Hippocampal formation (tissue), 2 donors: ENCODE results near the gene ZNF415.
"Not testable (repeated sequence)": the region's sequence is repeated elsewhere in the genome, so short reads cannot be mapped to it uniquely, and the experiment has no call there.

ENCODE experiments used
- DNase-seq, 2 donors: peaks; one replicate each; lab custom pipeline; 2025; lab: John Stamatoyannopoulos, UW

ZNF415 gene

GRCh38 chr19:53102756-53103233 is 29.9 kb downstream of the ZNF415 start:
- DNase-seq, result no peak

- DNase-seq, result peak in 1 of 2 donors; percentile 10
These were observed 30.4 kb downstream of the ZNF415 start for GRCh38 chr19:53102206-53102755.

GRCh38 chr19:53101518-53101917 is 31.2 kb downstream of the ZNF415 start:
- no peak for DNase-seq

- DNase-seq, result not testable (repeated sequence)
These were observed 34.1 kb downstream of the ZNF415 start for GRCh38 chr19:53098570-53098969.

GRCh38 chr19:53096982-53097690 is 35.6 kb downstream of the ZNF415 start:
- not testable (repeated sequence) for DNase-seq

- DNase-seq, result not testable (repeated sequence)
These were observed 36.1 kb downstream of the ZNF415 start for GRCh38 chr19:53096579-53096978.

- no peak for DNase-seq
These were observed 37.7 kb downstream of the ZNF415 start for GRCh38 chr19:53094754-53095575.

- DNase-seq, result no peak
These were observed 40.0 kb downstream of the ZNF415 start for GRCh38 chr19:53092723-53093122.

GRCh38 chr19:53091413-53092254 is 41.1 kb downstream of the ZNF415 start:
- DNase-seq, result no peak

GRCh38 chr19:53088091-53088490 is 44.6 kb downstream of the ZNF415 start:
- DNase-seq, result no peak

- DNase-seq, result peak in 1 of 2 donors; percentile 10
These were observed 45.8 kb downstream of the ZNF415 start for GRCh38 chr19:53086949-53087348.

- no peak for DNase-seq
These were observed 47.2 kb downstream of the ZNF415 start for GRCh38 chr19:53085496-53085895.

- no peak for DNase-seq
These were observed 49.8 kb downstream of the ZNF415 start for GRCh38 chr19:53082929-53083328.

GRCh38 chr19:53079313-53079924 is 53.3 kb downstream of the ZNF415 start:
- no peak for DNase-seq

GRCh38 chr19:53078668-53079067 is 54.0 kb downstream of the ZNF415 start:
- DNase-seq, result no peak

- DNase-seq, result peak; percentile 43 to 58
These were observed 55.7 kb downstream of the ZNF415 start for GRCh38 chr19:53076984-53077383.

GRCh38 chr19:53068834-53069233 is 63.9 kb downstream of the ZNF415 start:
- DNase-seq, result no peak

GRCh38 chr19:53068199-53068598 is 64.5 kb downstream of the ZNF415 start:
- no peak for DNase-seq

GRCh38 chr19:53057904-53058580 is 74.7 kb downstream of the ZNF415 start:
- DNase-seq, result no peak
